K562 (cell line): Measurements from ENCODE around the gene BCAS3. TPM values are rescaled to one million over a fixed set of nuclear protein-coding genes. Genes with fewer than 3 reads are reported as not detected.

ENCODE experiments used
- ATAC-seq: fragments of 200-7000 bp; cut with Tn5 transposase; 3 replicates; pipeline ENCODE4 v1.9.1; 2020; ENCODE audit warnings: moderate library complexity
- BruUV-seq: library from RNA; stranded (reverse); fragments of 400-500 nt; replicated peaks from 2 replicates; lab custom pipeline; 2021; lab: Mats Ljungman, UMichigan
- CTCF ChIA-PET: fragments of 300-600 bp; formaldehyde crosslinking; extraction: SDS; loops from one replicate; lab custom pipeline; 2021; ENCODE audit warnings: low intra/inter-chr PET ratio; lab: Yijun Ruan, JAX
- POLR2A ChIA-PET: fragments of 300-600, 350-650 bp; sonication (Branson Sonifier 250); formaldehyde crosslinking; extraction: SDS; loops from one replicate; lab custom pipeline; 2021; ENCODE audit warnings: antibody characterized with exemption, inconsistent platforms; lab: Yijun Ruan, JAX
- DNase-seq, 4 experiments: peaks; one replicate each; pipeline versions ENCODE4 v3.0.0 to v3.0.0-alpha.2; 2011 to 2018; ENCODE audit warnings: low spot score in 3 of 4, mixed read lengths in 3 of 4; ENCODE audit errors: extremely low read depth in 1 of 4
- FAIRE-seq: peaks from 2 replicates; lab custom pipeline; 2011; peaks lifted over from hg19 to GRCh38; lab: Jason Lieb, UNC
- H2AFZ ChIP-seq: 2 replicates; pipeline ENCODE4 v1.6.0; 2011; ENCODE audit warnings: low read depth, low read length, control low read depth, inconsistent platforms
- H3K27ac ChIP-seq: fragments of 200-600 bp; 3 replicates; pipeline ENCODE4 v1.8.0; 2011; ENCODE audit warnings: low read depth, mild to moderate bottlenecking, control low read depth, inconsistent platforms, low read length, moderate library complexity, mixed read lengths; ENCODE audit errors: extremely low read depth
- H3K27me3 ChIP-seq, 2 experiments: fragments of 300-600 bp in 1 of 2; 2 replicates in 1 of 2; 3 replicates in 1 of 2; pipeline versions ENCODE4 v1.6.0 to v1.8.0; 2011; ENCODE audit warnings: inconsistent platforms in 2 of 2, low read length in 2 of 2, mild to moderate bottlenecking in 1 of 2, mixed read lengths in 1 of 2, moderate library complexity in 1 of 2; ENCODE audit not compliant: control insufficient read depth in 2 of 2, insufficient read depth in 2 of 2
- H3K36me3 ChIP-seq: fragments of 300-600 bp; 3 replicates; pipeline ENCODE4 v1.8.0; 2011; ENCODE audit warnings: mild to moderate bottlenecking, low read length, inconsistent platforms; ENCODE audit not compliant: control insufficient read depth, insufficient read depth
- H3K4me1 ChIP-seq, 2 experiments: fragments of 200-600 bp in 1 of 2; replicated peaks in 1 of 2; 2 replicates in 1 of 2; 3 replicates in 1 of 2; pipeline versions ENCODE4 v1.5.1 to v1.8.0; 2011; ENCODE audit warnings: inconsistent platforms in 2 of 2, low read length in 2 of 2, mild to moderate bottlenecking in 1 of 2, mixed read lengths in 1 of 2, moderate library complexity in 1 of 2; ENCODE audit not compliant: control insufficient read depth in 2 of 2, insufficient read depth in 2 of 2
- H3K4me2 ChIP-seq: 2 replicates; pipeline ENCODE4 v1.6.1; 2011; ENCODE audit warnings: low read length, control low read depth, inconsistent platforms, mixed read lengths; ENCODE audit not compliant: insufficient read depth
- H3K4me3 ChIP-seq: fragments of 200-600 bp; sonication (generic), shearing (Covaris generic); 2 replicates; pipeline ENCODE4 v1.5.1; 2016; ENCODE audit warnings: control low read depth, inconsistent platforms
- H3K79me2 ChIP-seq: fragments of 200-600 bp; 3 replicates; pipeline ENCODE4 v1.8.0; 2011; ENCODE audit warnings: low read length, inconsistent platforms; ENCODE audit not compliant: control insufficient read depth, insufficient read depth
- H3K9ac ChIP-seq, 2 experiments: 2 replicates each; pipeline versions ENCODE4 v1.6.0 to v1.6.1; 2011; ENCODE audit warnings: low read depth in 2 of 2, low read length in 2 of 2, control low read depth in 1 of 2, inconsistent platforms in 1 of 2, mild to moderate bottlenecking in 1 of 2, mixed read lengths in 1 of 2; ENCODE audit not compliant: insufficient read depth in 1 of 2
- H3K9me1 ChIP-seq: one replicate; pipeline ENCODE4 v1.6.0; 2011; ENCODE audit warnings: inconsistent platforms, mild to moderate bottlenecking, low read length, moderate library complexity; ENCODE audit not compliant: control insufficient read depth, insufficient read depth
- H3K9me3 ChIP-seq: replicated peaks from 2 replicates; pipeline ENCODE4 v1.5.1; 2011; ENCODE audit warnings: low read depth, low read length, inconsistent platforms; ENCODE audit not compliant: control insufficient read depth, insufficient read depth
- H4K20me1 ChIP-seq: replicated peaks from 2 replicates; pipeline ENCODE4 v1.6.1; 2011; ENCODE audit warnings: low read length, inconsistent platforms, mixed read lengths; ENCODE audit not compliant: control insufficient read depth, insufficient read depth
- FOSL1 ChIP-seq: fragments of 200-800 bp; sonication (Bioruptor generic); conservative IDR thresholded peaks from 2 replicates; pipeline ENCODE4 v1.6.1; 2016; ENCODE audit warnings: missing genetic modification characterization, missing compliant biosample characterization
- PCBP2 ChIP-seq: fragments of 200-400 bp; formaldehyde crosslinking; IDR thresholded peaks from 2 replicates; pipeline ENCODE4 v1.6.1; 2018; ENCODE audit warnings: low read length, low read depth, mild to moderate bottlenecking, moderate library complexity; ENCODE audit not compliant: poor library complexity, severe bottlenecking
- THRAP3 ChIP-seq: fragments of 450-650 bp; IDR thresholded peaks from 2 replicates; pipeline ENCODE4 v1.6.1; 2016; ENCODE audit warnings: mild to moderate bottlenecking, inconsistent platforms, borderline replicate concordance
- ZNF24 ChIP-seq: fragments of 450-650 bp; IDR thresholded peaks from 2 replicates; pipeline ENCODE4 v1.6.1; 2016
- ZNF696 ChIP-seq: fragments of 250-450 bp; sonication (Bioruptor Pico); conservative IDR thresholded peaks from 2 replicates; pipeline ENCODE4 v1.4.0; 2020; ENCODE audit warnings: mild to moderate bottlenecking, moderate library complexity
- WGBS: fragments of 100-300 bp; shearing (Covaris generic); methylation state at CpG from one replicate; pipeline ENCODE4 v1.1.6; 2016; ENCODE audit warnings: low coverage, mixed read lengths; ENCODE audit not compliant: insufficient coverage; ENCODE audit errors: missing lambda C conversion rate; 5-methylcytosine and 5-hydroxymethylcytosine counted together
- in situ Hi-C: fragments of 300-500 bp; cut with MboI; formaldehyde crosslinking; loops from 4 replicates; pipeline ENCODE4 v1.15.0; 2018; ENCODE audit warnings: inconsistent platforms, mixed read lengths
- intact Hi-C: fragments of 100-400 bp; cut with micrococcal nuclease; formaldehyde crosslinking; loops from 2 replicates; pipeline ENCODE4 v1.14.2; 2022
- polyA plus RNA-seq, 8 experiments: library from polyadenylated mRNA; depleted of rRNA in 4 of 8; stranded (reverse) in 5 of 8; unstranded in 3 of 8; fragments of >200 nt; fragmentation: Nextera tagmentation in 2 of 8; fragmentation: Illumina TruSeq in 1 of 8; extraction: Ambion mirVana in 2 of 8; extraction: Trizol in 1 of 8; gene quantifications; 2 replicates each; pipeline versions ENCODE4 v1.2.1 to v1.2.3, GENCODE V29; 2011 to 2014; ENCODE audit warnings: inconsistent platforms in 1 of 8, missing spikeins in 1 of 8
- total RNA-seq, 7 experiments: library from RNA; depleted of rRNA in 6 of 7; stranded (reverse); fragments of >200 nt in 6 of 7; fragmentation: Illumina TruSeq in 2 of 7; extraction: Trizol in 2 of 7; gene quantifications; 2 replicates each; pipeline versions ENCODE4 v1.2.1 to v1.2.3, GENCODE V29; 2011 to 2021; ENCODE audit warnings: low replicate concordance in 1 of 7

Gene BCAS3
- total and polyA plus RNA-seq, 9 of the 15 experiments (the other 6 are each of a cell fraction or from before 2014, with no cell fraction given): 1.9 to 5.5 (median 3.5) TPM

- no peak for DNase-seq
- H3K27ac ChIP-seq: no peak overlapping the region
- no peak overlapping the region for H2AFZ ChIP-seq
- H3K27me3 ChIP-seq: peaks cover 0 to 69% of the 10 kb centered on the region in 2 experiments; a peak in 3 of 5 replicates
- intact Hi-C loops: no loop called here
- H3K4me3 ChIP-seq: no peak overlapping the region
- no peak for ATAC-seq
- H4K20me1 ChIP-seq: 0 out of 2 replicates have a peak, but pooled peaks cover 17% of the 10 kb centered on the region
- no peak overlapping the region for H3K9ac ChIP-seq
- H3K4me2 ChIP-seq: no peak overlapping the region
- in situ Hi-C loops: no loop called here
- H3K9me3 ChIP-seq: no peaks in the 10 kb centered on the region
- no peak for TF ChIP-seq PCBP2
- 9% methylated on average over 11 of the region's 11 CpGs for WGBS
- no peaks in the 10 kb centered on the region for H3K79me2 ChIP-seq
- H3K36me3 ChIP-seq: no peaks in the 10 kb centered on the region
- FAIRE-seq: no peak
- POLR2A ChIA-PET: interaction anchor here (0.6 kb wide), 2 partner anchors 448 to 708 kb away, joined by 3 to 4 read pairs; no protein-coding TSS in a partner anchor
- no peaks in the 10 kb centered on the region for H3K9me1 ChIP-seq
- H3K4me1 ChIP-seq: peaks cover 0 to 10% of the 10 kb centered on the region in 2 experiments; a peak in 2 of 5 replicates
- no TSS peak for BruUV-seq
- CTCF ChIA-PET: no interaction called here
These were observed 710.1 kb downstream of the BCAS3 start for GRCh38 chr17:61387511-61388305.

GRCh38 chr17:61388561-61389356 lies 711.1 kb downstream of the BCAS3 start:
- WGBS: 4% methylated on average over 17 of the region's 21 CpGs
- H3K9ac ChIP-seq: no peak overlapping the region
- no TSS peak for BruUV-seq
- H2AFZ ChIP-seq: no peak overlapping the region
- TF ChIP-seq FOSL1 (no peak), THRAP3 (no peak), ZNF696 (CRISPR knock-in tag) (no peak), ZNF24 (peak; percentile 91)
- no peaks in the 10 kb centered on the region for H3K79me2 ChIP-seq
- H3K9me1 ChIP-seq: no peaks in the 10 kb centered on the region
- ATAC-seq (no peak), DNase-seq (no peak), FAIRE-seq (no peak)
- no peak overlapping the region for H3K4me3 ChIP-seq
- POLR2A ChIA-PET: no interaction called here
- H3K27me3 ChIP-seq: peaks cover 0 to 59% of the 10 kb centered on the region in 2 experiments; a peak in 3 of 5 replicates
- H4K20me1 ChIP-seq: peaks cover 13% of the 10 kb centered on the region; the same call in 1 of the 2 replicates
- no peaks in the 10 kb centered on the region for H3K9me3 ChIP-seq
- H3K27ac ChIP-seq: no peak overlapping the region
- no peaks in the 10 kb centered on the region for H3K36me3 ChIP-seq
- H3K4me1 ChIP-seq: peaks cover 0 to 10% of the 10 kb centered on the region in 2 experiments; a peak in 2 of 5 replicates
- in situ Hi-C loops (no loop called here), intact Hi-C loops (no loop called here)
- H3K4me2 ChIP-seq: no peak overlapping the region
- CTCF ChIA-PET: interaction anchor here (2.1 kb wide), 1 partner anchor 417 kb away, joined by 9 read pairs; no protein-coding TSS in a partner anchor
